ENCODE results near the gene INSYN1. TPM values are rescaled to one million over a fixed set of nuclear protein-coding genes. Genes with fewer than 3 reads are reported as not detected.
"Not testable (repeated sequence)": the region's sequence is repeated elsewhere in the genome, so short reads cannot be mapped to it uniquely, and the experiment has no call there.

INSYN1 gene
- total RNA-seq, 1 experiment from 2014 or later = 1.5 TPM

GRCh38 chr15:73714695-73715301, 38.4 kb downstream of the INSYN1 start:
- no peak for DNase-seq (ENCODE audit: low spot score)

DNA sequence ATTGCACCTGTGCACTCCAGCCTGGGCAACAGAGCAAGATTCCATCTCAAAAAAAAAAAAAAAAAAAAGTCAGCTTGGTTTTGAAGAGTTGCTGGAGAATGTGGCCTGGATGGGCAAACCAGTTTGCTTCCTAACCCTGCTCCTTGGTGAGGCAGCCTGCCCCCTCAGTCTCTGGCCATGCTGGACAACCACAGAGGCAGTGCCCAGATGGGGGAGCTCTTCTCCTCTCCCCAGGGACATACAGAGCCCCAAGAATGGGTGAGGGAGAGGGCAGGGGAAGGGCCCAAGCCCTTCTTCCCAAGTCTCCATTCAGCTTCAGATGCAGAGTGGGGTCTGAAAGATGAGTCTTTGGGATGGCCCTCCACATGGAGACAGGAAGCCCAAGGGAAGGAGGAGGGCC, 41.0 kb downstream of the INSYN1 start:
- DNase-seq (ENCODE audit: low spot score) = no peak

DNA sequence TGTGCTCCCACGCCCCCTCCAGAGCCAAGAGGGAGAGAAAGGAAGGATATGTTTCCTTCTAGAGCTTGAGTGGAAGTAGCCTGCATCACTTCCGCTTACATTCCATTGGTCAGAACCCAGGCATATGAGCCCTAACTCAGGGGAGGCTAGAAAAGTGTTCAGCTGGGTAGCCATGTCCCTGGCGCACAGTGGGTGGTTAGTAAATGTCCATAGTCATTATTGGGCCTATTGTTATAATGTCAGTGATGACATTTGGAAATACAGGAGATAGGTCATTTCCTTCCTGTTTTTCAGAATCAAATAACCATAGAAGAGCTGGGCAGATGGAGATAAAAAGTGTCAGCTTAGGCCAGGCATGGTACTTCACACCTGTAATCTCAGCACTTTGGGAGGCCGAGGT, 41.6 kb downstream of the INSYN1 start:
- DNase-seq (ENCODE audit: low spot score) = no peak

- DNase-seq (ENCODE audit: low spot score) = no peak
Observed at GRCh38 chr15:73710321-73710720, 42.8 kb downstream of the INSYN1 start.

GRCh38 chr15:73709686-73710085, 43.5 kb downstream of the INSYN1 start:
- DNase-seq (ENCODE audit: low spot score) = no peak

DNA sequence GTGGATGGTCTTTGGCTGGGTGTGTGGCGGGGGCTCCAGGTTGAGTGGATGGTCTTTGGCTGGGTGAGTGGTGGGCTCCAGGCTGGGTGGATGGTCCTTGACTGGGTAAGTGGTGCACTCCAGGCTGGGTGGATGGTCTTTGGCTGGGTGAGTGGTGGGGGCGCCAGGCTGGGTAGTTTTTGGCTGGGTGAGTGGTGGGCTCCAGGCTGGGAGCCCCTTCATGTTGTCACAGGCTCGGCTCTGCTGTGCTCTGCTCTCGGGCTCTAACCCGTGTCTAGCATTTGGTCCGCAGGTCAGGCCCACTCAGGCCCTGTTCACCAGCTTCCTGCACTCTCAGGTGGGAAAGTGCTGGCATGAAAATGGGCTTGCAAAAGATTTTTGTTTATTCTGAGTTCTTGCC, 43.9 kb downstream of the INSYN1 start:
- DNase-seq (ENCODE audit: low spot score) = no peak

- no peak for DNase-seq (ENCODE audit: low spot score)
Observed at GRCh38 chr15:73708691-73709090, 44.5 kb downstream of the INSYN1 start.

GRCh38 chr15:73704869-73705645, 48.1 kb downstream of the INSYN1 start:
- DNase-seq (ENCODE audit: low spot score) = peak; percentile 57

DNA sequence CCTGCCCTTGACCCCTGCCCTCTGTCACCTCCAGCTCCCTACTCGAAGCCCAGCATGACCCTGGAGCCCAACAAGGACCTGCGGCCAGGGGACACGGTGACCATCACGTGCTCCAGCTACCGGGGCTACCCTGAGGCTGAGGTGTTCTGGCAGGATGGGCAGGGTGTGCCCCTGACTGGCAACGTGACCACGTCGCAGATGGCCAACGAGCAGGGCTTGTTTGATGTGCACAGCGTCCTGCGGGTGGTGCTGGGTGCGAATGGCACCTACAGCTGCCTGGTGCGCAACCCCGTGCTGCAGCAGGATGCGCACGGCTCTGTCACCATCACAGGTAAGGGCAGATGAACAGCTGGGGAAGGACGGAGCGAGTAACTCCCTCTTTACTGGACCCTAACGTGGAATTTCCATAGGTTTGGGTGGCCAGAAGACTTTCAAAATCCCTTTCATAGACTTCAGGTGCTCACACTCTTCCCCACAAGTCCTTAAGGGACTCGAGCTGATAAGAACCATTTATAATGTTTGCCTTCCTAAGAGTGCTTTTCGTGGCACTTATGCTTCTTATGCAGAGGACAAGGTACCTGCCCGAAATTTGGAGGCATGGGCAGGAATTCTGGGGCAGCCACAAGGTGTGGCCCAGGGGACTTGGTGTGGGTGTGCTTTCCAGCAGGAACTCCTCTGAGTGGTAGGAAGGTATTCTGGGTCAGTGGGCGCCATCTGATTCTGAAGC, 48.8 kb downstream of the INSYN1 start:
- not testable (repeated sequence) for DNase-seq (ENCODE audit: low spot score)

GRCh38 chr15:73703601-73704000, 49.5 kb downstream of the INSYN1 start:
- DNase-seq (ENCODE audit: low spot score) = not testable (repeated sequence)

DNA sequence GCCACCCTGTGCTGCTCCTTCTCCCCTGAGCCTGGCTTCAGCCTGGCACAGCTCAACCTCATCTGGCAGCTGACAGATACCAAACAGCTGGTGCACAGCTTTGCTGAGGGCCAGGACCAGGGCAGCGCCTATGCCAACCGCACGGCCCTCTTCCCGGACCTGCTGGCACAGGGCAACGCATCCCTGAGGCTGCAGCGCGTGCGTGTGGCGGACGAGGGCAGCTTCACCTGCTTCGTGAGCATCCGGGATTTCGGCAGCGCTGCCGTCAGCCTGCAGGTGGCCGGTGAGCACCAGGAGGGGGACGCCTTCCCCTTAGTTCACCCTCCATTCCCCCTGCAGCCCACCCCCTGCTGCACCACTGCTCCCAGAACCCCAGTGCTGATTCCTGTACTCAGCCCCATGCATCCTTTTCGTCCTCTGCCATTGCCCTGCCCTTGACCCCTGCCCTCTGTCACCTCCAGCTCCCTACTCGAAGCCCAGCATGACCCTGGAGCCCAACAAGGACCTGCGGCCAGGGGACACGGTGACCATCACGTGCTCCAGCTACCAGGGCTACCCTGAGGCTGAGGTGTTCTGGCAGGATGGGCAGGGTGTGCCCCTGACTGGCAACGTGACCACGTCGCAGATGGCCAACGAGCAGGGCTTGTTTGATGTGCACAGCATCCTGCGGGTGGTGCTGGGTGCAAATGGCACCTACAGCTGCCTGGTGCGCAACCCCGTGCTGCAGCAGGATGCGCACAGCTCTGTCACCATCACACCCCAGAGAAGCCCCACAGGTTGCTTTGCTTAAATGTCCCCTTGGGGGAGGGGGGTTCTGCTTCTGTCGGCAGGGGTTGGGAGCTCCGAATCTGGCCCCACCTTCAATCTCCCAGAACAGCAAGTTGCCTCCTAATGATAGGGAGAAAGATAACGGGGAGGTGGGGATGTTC, 50.6 kb downstream of the INSYN1 start:
- DNase-seq (ENCODE audit: low spot score) = not testable (repeated sequence)

- peak; percentile 57 for DNase-seq (ENCODE audit: low spot score)
Observed at GRCh38 chr15:73700041-73700842, 52.9 kb downstream of the INSYN1 start.

DNA sequence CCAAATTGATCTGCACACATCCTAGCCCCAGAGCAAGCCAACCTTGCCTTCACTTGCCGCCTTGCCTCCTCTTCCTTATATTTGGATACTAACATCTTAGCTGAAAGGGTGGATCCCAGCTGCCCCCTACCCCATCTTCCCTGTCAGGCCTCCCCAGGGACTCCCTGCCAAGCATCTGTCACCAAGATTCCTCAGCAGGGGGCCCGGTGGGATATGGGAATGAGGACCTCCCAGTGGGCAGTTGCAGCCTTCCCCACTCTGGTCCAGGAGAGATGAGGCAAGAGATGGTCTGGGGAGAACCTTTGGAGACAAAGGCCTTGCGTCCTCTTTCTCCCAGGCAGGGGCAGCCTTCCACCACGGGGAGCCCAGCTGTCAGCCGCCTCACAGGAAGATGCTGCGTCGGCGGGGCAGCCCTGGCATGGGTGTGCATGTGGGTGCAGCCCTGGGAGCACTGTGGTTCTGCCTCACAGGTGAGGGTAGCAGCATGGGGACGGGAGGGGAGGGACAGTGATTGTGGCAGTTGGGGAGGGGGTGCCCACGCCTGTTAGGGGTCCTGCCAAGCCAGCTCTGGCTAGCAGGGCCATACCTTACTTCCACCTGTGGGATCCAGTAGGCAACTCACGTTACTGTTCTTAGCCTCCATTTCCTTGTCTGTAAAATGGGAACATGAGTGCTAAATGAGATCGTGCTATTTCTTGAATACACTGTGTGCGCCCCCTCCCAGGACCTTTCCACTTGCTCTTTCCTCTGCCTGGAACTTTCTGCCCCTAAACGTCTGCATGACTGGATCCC, 53.7 kb downstream of the INSYN1 start:
- DNase-seq (ENCODE audit: low spot score) = no peak

DNA sequence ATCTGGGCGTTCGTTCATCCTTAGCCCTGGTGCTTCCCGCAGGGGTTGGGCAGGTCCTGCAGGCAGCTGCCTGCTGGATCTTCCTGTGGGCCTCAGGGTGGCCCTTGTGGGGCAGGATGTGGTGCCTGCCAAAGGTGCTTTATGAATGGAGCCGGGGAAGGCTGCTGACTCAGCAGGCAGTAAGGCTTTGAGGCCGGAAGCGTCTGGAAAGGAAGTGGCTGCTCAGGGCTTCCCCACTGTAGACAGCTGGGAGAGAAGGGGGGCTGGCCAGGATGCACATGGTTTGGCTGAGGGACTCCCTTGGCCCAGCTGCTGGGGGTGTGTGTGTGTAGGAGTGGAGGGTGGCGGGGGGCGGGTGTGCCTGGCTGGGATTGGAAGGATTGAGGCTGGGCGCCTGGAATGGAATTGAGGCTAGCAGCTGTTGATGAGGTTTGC, 56.1 kb downstream of the INSYN1 start:
- DNase-seq (ENCODE audit: low spot score) = peak; percentile 97

DNA sequence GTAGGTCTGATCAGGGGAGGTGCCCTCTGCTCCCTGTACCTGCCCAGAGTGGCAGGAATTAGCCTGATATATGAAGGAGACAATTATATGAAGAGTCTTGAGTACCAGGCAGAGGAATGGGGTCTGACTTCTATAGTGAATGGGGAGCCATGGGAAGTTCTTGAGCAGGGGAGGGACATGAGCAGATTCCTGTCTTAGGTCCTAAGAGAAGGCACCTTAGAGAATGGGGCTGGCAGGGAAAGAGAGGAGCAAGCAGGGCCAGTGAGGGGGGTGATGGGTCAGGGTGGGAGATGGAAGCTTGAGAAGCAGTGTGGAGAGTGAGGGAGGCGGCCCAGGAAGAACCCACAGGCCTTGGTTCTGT, 56.5 kb downstream of the INSYN1 start:
- no peak for DNase-seq (ENCODE audit: low spot score)

DNA sequence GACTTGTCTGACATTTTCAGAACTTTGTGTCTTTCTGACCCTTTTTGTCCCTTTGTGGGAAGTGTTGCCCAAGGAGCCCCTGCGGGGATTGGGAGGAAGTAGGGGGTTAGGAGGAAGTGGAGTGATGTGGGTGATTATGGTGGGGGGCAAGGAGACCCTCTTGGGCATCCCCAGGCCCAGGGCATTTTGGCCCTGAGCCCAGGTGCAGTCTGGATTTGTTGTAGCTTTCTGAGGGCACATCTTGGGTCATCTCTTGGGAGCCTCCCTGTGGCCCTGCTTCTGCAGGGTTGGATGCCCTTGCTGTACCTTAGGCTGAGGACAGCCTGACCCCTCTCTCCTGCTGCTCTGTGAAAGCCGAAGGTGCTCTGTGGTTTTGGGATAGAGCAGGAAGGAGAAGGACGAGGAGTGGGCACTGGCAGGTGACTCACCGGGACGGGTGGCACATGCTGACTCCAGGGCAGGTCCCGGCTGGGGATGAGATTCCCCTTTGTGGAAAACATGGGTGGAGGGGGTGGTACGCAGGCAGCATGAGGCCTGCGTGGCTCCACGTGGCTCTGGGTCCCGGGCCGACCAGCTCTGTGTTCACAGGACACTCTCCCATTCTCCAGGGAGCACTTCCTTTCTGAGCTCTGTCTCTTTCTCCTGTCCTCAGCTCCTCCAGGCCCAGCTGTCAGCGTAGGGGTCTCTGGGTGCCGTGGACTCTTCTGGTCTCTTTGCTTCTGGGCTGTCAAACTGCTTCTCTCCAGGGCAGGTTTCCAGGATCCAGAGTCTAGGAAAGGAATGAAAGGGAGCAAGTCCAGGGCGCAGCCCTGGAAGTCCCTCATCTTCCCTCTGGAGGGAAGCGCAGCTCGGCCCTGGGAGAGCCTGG, 57.1 kb downstream of the INSYN1 start:
- peak; percentile 33 for DNase-seq (ENCODE audit: low spot score)

GRCh38 chr15:73694419-73694818, 58.7 kb downstream of the INSYN1 start:
- no peak for DNase-seq (ENCODE audit: low spot score)

GRCh38 chr15:73691396-73691795, 61.8 kb downstream of the INSYN1 start:
- peak; percentile 51 for DNase-seq (ENCODE audit: low spot score)

- peak; percentile 46 for DNase-seq (ENCODE audit: low spot score)
Observed at GRCh38 chr15:73688455-73688854, 64.7 kb downstream of the INSYN1 start.

Data from A172 (cell line).